ENCODE measurements around the gene ASXL1. TPM values are rescaled to one million over a fixed set of nuclear protein-coding genes. Genes with fewer than 3 reads are reported as not detected.

ASXL1 gene
- polyA plus RNA-seq, 3 donors, result 1.8 to 47.1 (median 2.8) TPM

- peaks cover 12% of the 10 kb centered on the region for H4K20me1 ChIP-seq (ENCODE audit: insufficient read depth, low read length)
- no peak overlapping the region for H3K4me2 ChIP-seq (replicated peaks; ENCODE audit: extremely low read depth, low read length, poor library complexity, severe bottlenecking)
- DNase-seq, result no peak
- H3K27ac ChIP-seq (ENCODE audit: low read depth in 1 of 2, low read length in 2 of 2), result no peak overlapping the region
- peaks cover 10 to 13% of the 10 kb centered on the region in 2 donors for H3K4me1 ChIP-seq (ENCODE audit: control insufficient read depth in 1 of 2, insufficient read depth in 2 of 2, low read length in 2 of 2)
- intact Hi-C loops (cut with micrococcal nuclease), result no loop called here
- no CpG with 5 or more reads among the region's 3 CpGs for WGBS (ENCODE audit: insufficient coverage)
- H3K27me3 ChIP-seq (ENCODE audit: control insufficient read depth in 2 of 2, insufficient read depth in 2 of 2, low read length in 2 of 2), result no peaks in the 10 kb centered on the region
- peaks cover 28 to 52% of the 10 kb centered on the region in 2 donors for H3K36me3 Mint-ChIP-seq
- no peaks in the 10 kb centered on the region for H3K9me3 ChIP-seq (replicated peaks in 1 of 2; ENCODE audit: control insufficient read depth in 1 of 2, insufficient read depth in 1 of 2, low read length in 2 of 2)
- H3K79me2 ChIP-seq (ENCODE audit: insufficient read depth, low read length), result peaks cover 83% of the 10 kb centered on the region
- peak overlapping the region in 3 of 7 donors; percentile 13 to 56 (median 26) for H3K27ac Mint-ChIP-seq
- H3K36me3 ChIP-seq (replicated peaks in 1 of 2; ENCODE audit: control insufficient read depth in 1 of 2, insufficient read depth in 2 of 2, low read length in 2 of 2), result peaks cover 0 to 24% of the 10 kb centered on the region in 2 donors
- H3K9me3 Mint-ChIP-seq, result peaks cover 0 to 8% (median 4%) of the 10 kb centered on the region in 7 donors
- H3K4me3 Mint-ChIP-seq, result no peak overlapping the region
- H3K9ac ChIP-seq (ENCODE audit: insufficient read depth, low read length, poor library complexity, severe bottlenecking), result no peak overlapping the region
- no peak overlapping the region for H2AFZ ChIP-seq (ENCODE audit: insufficient read depth, low read depth, low read length, poor library complexity, severe bottlenecking)
- H3K4me1 Mint-ChIP-seq, result peaks cover 17% of the 10 kb centered on the region
- H3K4me3 ChIP-seq (replicated peaks in 1 of 3; ENCODE audit: low read depth in 2 of 3, low read length in 3 of 3), result no peak overlapping the region
- H3K27me3 Mint-ChIP-seq (ENCODE audit: low read depth in 3 of 3), result no peaks in the 10 kb centered on the region
- no peak for TF ChIP-seq CTCF (IDR thresholded peaks at IDR 0.05)
These were observed 36.9 kb downstream of the ASXL1 start for GRCh38 chr20:32395066-32395465.

GRCh38 chr20:32396646-32397160, 38.6 kb downstream of the ASXL1 start:
- no peak overlapping the region for H3K9ac ChIP-seq (ENCODE audit: insufficient read depth, low read length, poor library complexity, severe bottlenecking)
- H3K27me3 Mint-ChIP-seq (ENCODE audit: low read depth in 3 of 3), result peaks cover 0 to 2% (median 0%) of the 10 kb centered on the region in 3 donors
- no CpG with 5 or more reads among the region's 3 CpGs for WGBS (ENCODE audit: insufficient coverage)
- intact Hi-C loops (cut with micrococcal nuclease), result no loop called here
- H3K4me3 Mint-ChIP-seq, result no peak overlapping the region
- no peak for TF ChIP-seq CTCF (IDR thresholded peaks at IDR 0.05)
- H3K4me3 ChIP-seq (replicated peaks in 1 of 3; ENCODE audit: low read depth in 2 of 3, low read length in 3 of 3), result no peak overlapping the region
- H3K9me3 Mint-ChIP-seq, result peaks cover 0 to 8% (median 4%) of the 10 kb centered on the region in 7 donors
- H3K27ac ChIP-seq (ENCODE audit: low read depth in 1 of 2, low read length in 2 of 2), result no peak overlapping the region
- H4K20me1 ChIP-seq (ENCODE audit: insufficient read depth, low read length), result peaks cover 8% of the 10 kb centered on the region
- no peaks in the 10 kb centered on the region for H3K4me1 ChIP-seq (ENCODE audit: control insufficient read depth in 1 of 2, insufficient read depth in 2 of 2, low read length in 2 of 2)
- peaks cover 37 to 60% of the 10 kb centered on the region in 2 donors for H3K36me3 Mint-ChIP-seq
- no peak for DNase-seq
- peaks cover 6% of the 10 kb centered on the region for H3K4me1 Mint-ChIP-seq
- H3K27me3 ChIP-seq (ENCODE audit: control insufficient read depth in 2 of 2, insufficient read depth in 2 of 2, low read length in 2 of 2), result no peaks in the 10 kb centered on the region
- H3K79me2 ChIP-seq (ENCODE audit: insufficient read depth, low read length), result peaks cover 87% of the 10 kb centered on the region
- no peak overlapping the region for H2AFZ ChIP-seq (ENCODE audit: insufficient read depth, low read depth, low read length, poor library complexity, severe bottlenecking)
- peaks cover 3 to 38% of the 10 kb centered on the region in 2 donors for H3K36me3 ChIP-seq (replicated peaks in 1 of 2; ENCODE audit: control insufficient read depth in 1 of 2, insufficient read depth in 2 of 2, low read length in 2 of 2)
- H3K27ac Mint-ChIP-seq, result no peak overlapping the region
- no peak overlapping the region for H3K4me2 ChIP-seq (replicated peaks; ENCODE audit: extremely low read depth, low read length, poor library complexity, severe bottlenecking)
- H3K9me3 ChIP-seq (replicated peaks in 1 of 2; ENCODE audit: control insufficient read depth in 1 of 2, insufficient read depth in 1 of 2, low read length in 2 of 2), result no peaks in the 10 kb centered on the region
